Naive thymus-derived CD8-positive, alpha-beta T cell (primary cell): ENCODE results near the gene BUB1. TPM values are rescaled to one million over a fixed set of nuclear protein-coding genes. Genes with fewer than 3 reads are reported as not detected.
A peak's percentile ranks its signal among the peaks of the same experiment; 100 is the strongest.
"Not testable (repeated sequence)": the region's sequence is repeated elsewhere in the genome, so short reads cannot be mapped to it uniquely, and the experiment has no call there.

Experiments used
- ATAC-seq, 2 donors: fragments of 150-1000 bp; cut with Tn5 transposase in 1 of 2; sonication (Bioruptor Pico), chemical (Tn5 transposase) in 1 of 2; 1 replicate in 1 of 2; 2 replicates in 1 of 2; pipeline ENCODE4 v1.10.0; 2021; ENCODE audit warnings: mild to moderate bottlenecking in 2 of 2, moderate library complexity in 2 of 2
- POLR2A ChIA-PET: fragments of 350-600 bp; sonication (Branson Sonifier 250); formaldehyde crosslinking; loops from one replicate; lab custom pipeline; 2021; ENCODE audit warnings: antibody characterized with exemption; lab: Charles Lee
- DNase-seq, 10 donors: peaks; one replicate each; pipeline versions ENCODE4 v3.0.0 to v3.0.0-alpha.2; 2020 to 2022
- H3K27ac Mint-ChIP-seq, 10 donors: one replicate each; pipeline ENCODE4 v1.8.0; 2020 to 2022; ENCODE audit warnings: mild to moderate bottlenecking in 10 of 10, mixed read lengths in 10 of 10, moderate library complexity in 4 of 10, inconsistent platforms in 1 of 10
- H3K27me3 Mint-ChIP-seq, 5 donors: one replicate each; pipeline ENCODE4 v1.8.0; 2021 to 2022; ENCODE audit warnings: mixed read lengths in 5 of 5
- H3K36me3 Mint-ChIP-seq, 3 donors: one replicate each; pipeline ENCODE4 v1.8.0; 2020 to 2022; ENCODE audit warnings: mixed read lengths in 3 of 3, mild to moderate bottlenecking in 2 of 3, inconsistent platforms in 1 of 3
- H3K4me1 Mint-ChIP-seq, 4 donors: one replicate each; pipeline ENCODE4 v1.8.0; 2021 to 2022; ENCODE audit warnings: mixed read lengths in 4 of 4
- H3K4me3 Mint-ChIP-seq, 10 donors: one replicate each; pipeline ENCODE4 v1.8.0; 2020 to 2022; ENCODE audit warnings: mild to moderate bottlenecking in 10 of 10, mixed read lengths in 10 of 10, moderate library complexity in 6 of 10, inconsistent platforms in 1 of 10
- H3K9me3 Mint-ChIP-seq, 9 donors: one replicate each; pipeline ENCODE4 v1.8.0; 2020 to 2022; ENCODE audit warnings: mixed read lengths in 9 of 9, mild to moderate bottlenecking in 3 of 9, inconsistent platforms in 1 of 9, moderate library complexity in 1 of 9
- polyA plus RNA-seq, 3 donors: library from polyadenylated mRNA; unstranded; fragments of 300-500 nt; fragmentation: Illumina TruSeq; gene quantifications; one replicate each; pipeline ENCODE4 v1.2.3, GENCODE V29; 2021
- total RNA-seq, 8 experiments: library from RNA in 2 of 8; stranded (reverse) in 2 of 8; gene quantifications; one replicate each; pipeline ENCODE4 v1.2.3 and lab custom pipeline; 2021 to 2026

BUB1 gene
- total and polyA plus RNA-seq, 5 experiments from 2014 or later, result 0.56 to 4.0 (median 1.3) TPM

GRCh38 chr2:110642360-110642759 is 35.5 kb downstream of the BUB1 start:
- H3K9me3 Mint-ChIP-seq, result no peaks in the 10 kb centered on the region
- no peak for ATAC-seq
- H3K4me3 Mint-ChIP-seq, result no peak overlapping the region

GRCh38 chr2:110639972-110640371 is 37.9 kb downstream of the BUB1 start:
- POLR2A ChIA-PET, result no interaction called here
- H3K4me3 Mint-ChIP-seq, result no peak overlapping the region
- H3K27me3 Mint-ChIP-seq, result no peaks in the 10 kb centered on the region
- no peak overlapping the region for H3K27ac Mint-ChIP-seq
- H3K4me1 Mint-ChIP-seq, result no peaks in the 10 kb centered on the region
- H3K36me3 Mint-ChIP-seq, result peaks cover 0 to 10% (median 2%) of the 10 kb centered on the region in 3 donors
- no peaks in the 10 kb centered on the region for H3K9me3 Mint-ChIP-seq
- ATAC-seq, result no peak
- DNase-seq, result no peak

More at GRCh38 chr2:110642360-110642759, 35.5 kb downstream of the BUB1 start:
- peaks cover 0 to 8% (median 2%) of the 10 kb centered on the region in 3 donors for H3K36me3 Mint-ChIP-seq
- H3K4me1 Mint-ChIP-seq, result no peaks in the 10 kb centered on the region
- H3K27me3 Mint-ChIP-seq, result no peaks in the 10 kb centered on the region
- DNase-seq, result no peak
- no peak overlapping the region for H3K27ac Mint-ChIP-seq
- POLR2A ChIA-PET, result no interaction called here

GRCh38 chr2:110638952-110639695 is 38.7 kb downstream of the BUB1 start:
- Mint-ChIP-seq H3K27me3 (no peaks in the 10 kb centered on the region), H3K9me3 (no peaks in the 10 kb centered on the region), H3K36me3 (peaks cover 0 to 15% (median 2%) of the 10 kb centered on the region in 3 donors), H3K27ac (peak overlapping the region in 1 of 10 donors; percentile 50), H3K4me3 (no peak overlapping the region), H3K4me1 (no peaks in the 10 kb centered on the region)
- POLR2A ChIA-PET, result no interaction called here
- ATAC-seq (no peak), DNase-seq (no peak)

- Mint-ChIP-seq H3K4me1 (no peaks in the 10 kb centered on the region), H3K27ac (no peak overlapping the region), H3K36me3 (peaks cover 0 to 15% (median 2%) of the 10 kb centered on the region in 3 donors), H3K27me3 (no peaks in the 10 kb centered on the region), H3K9me3 (no peaks in the 10 kb centered on the region), H3K4me3 (no peak overlapping the region)
- POLR2A ChIA-PET, result no interaction called here
- no peak for DNase-seq
- no peak for ATAC-seq
These were observed 39.9 kb downstream of the BUB1 start for GRCh38 chr2:110638004-110638403.

GRCh38 chr2:110637093-110637492 is 40.8 kb downstream of the BUB1 start:
- no peak overlapping the region for H3K4me3 Mint-ChIP-seq
- POLR2A ChIA-PET, result no interaction called here
- H3K27me3 Mint-ChIP-seq, result no peaks in the 10 kb centered on the region
- H3K27ac Mint-ChIP-seq, result no peak overlapping the region
- no peaks in the 10 kb centered on the region for H3K9me3 Mint-ChIP-seq
- H3K4me1 Mint-ChIP-seq, result no peaks in the 10 kb centered on the region
- ATAC-seq (no peak), DNase-seq (no peak)
- H3K36me3 Mint-ChIP-seq, result peaks cover 0 to 15% (median 2%) of the 10 kb centered on the region in 3 donors

GRCh38 chr2:110635949-110636628 is 41.8 kb downstream of the BUB1 start:
- H3K36me3 Mint-ChIP-seq, result peaks cover 0 to 15% (median 2%) of the 10 kb centered on the region in 3 donors
- H3K27ac Mint-ChIP-seq, DNase-seq, H3K4me3 Mint-ChIP-seq, ATAC-seq, POLR2A ChIA-PET, H3K27me3 Mint-ChIP-seq, H3K9me3 Mint-ChIP-seq, H3K4me1 Mint-ChIP-seq: not testable (repeated sequence)

- H3K27me3 Mint-ChIP-seq, H3K9me3 Mint-ChIP-seq, POLR2A ChIA-PET, ATAC-seq, H3K27ac Mint-ChIP-seq, DNase-seq, H3K36me3 Mint-ChIP-seq, H3K4me1 Mint-ChIP-seq, H3K4me3 Mint-ChIP-seq: not testable (repeated sequence)
These were observed 50.5 kb downstream of the BUB1 start for GRCh38 chr2:110627348-110627747.

GRCh38 chr2:110619326-110619939 is 58.4 kb downstream of the BUB1 start:
- not testable (repeated sequence) for ATAC-seq

GRCh38 chr2:110613927-110614326 is 63.9 kb downstream of the BUB1 start:
- H3K36me3 Mint-ChIP-seq, H3K4me1 Mint-ChIP-seq, H3K27ac Mint-ChIP-seq, H3K9me3 Mint-ChIP-seq, ATAC-seq, POLR2A ChIA-PET, H3K4me3 Mint-ChIP-seq, DNase-seq, H3K27me3 Mint-ChIP-seq: not testable (repeated sequence)

More at GRCh38 chr2:110619326-110619939, 58.4 kb downstream of the BUB1 start:
- H3K36me3 Mint-ChIP-seq, H3K4me1 Mint-ChIP-seq, H3K9me3 Mint-ChIP-seq, POLR2A ChIA-PET, H3K27ac Mint-ChIP-seq, H3K4me3 Mint-ChIP-seq, H3K27me3 Mint-ChIP-seq, DNase-seq: not testable (repeated sequence)

GRCh38 chr2:110610613-110611250 is 67.1 kb downstream of the BUB1 start:
- POLR2A ChIA-PET, H3K4me1 Mint-ChIP-seq, H3K9me3 Mint-ChIP-seq, H3K27ac Mint-ChIP-seq, H3K36me3 Mint-ChIP-seq, H3K27me3 Mint-ChIP-seq: not testable (repeated sequence)
- ATAC-seq (peak; percentile 56 to 71), DNase-seq (peak in 3 of 10 donors; percentile 4 to 14 (median 10))
- peak overlapping the region in 4 of 10 donors; percentile 7 to 29 (median 24) for H3K4me3 Mint-ChIP-seq

- H3K36me3 Mint-ChIP-seq, DNase-seq, H3K27ac Mint-ChIP-seq, H3K27me3 Mint-ChIP-seq, H3K9me3 Mint-ChIP-seq, H3K4me1 Mint-ChIP-seq, POLR2A ChIA-PET: not testable (repeated sequence)
- H3K4me3 Mint-ChIP-seq, result peak overlapping the region in 1 of 10 donors; percentile 15
- ATAC-seq, result peak; percentile 63 to 75
These were observed 67.8 kb downstream of the BUB1 start for GRCh38 chr2:110609843-110610612.

- POLR2A ChIA-PET, H3K4me1 Mint-ChIP-seq, H3K36me3 Mint-ChIP-seq, H3K27ac Mint-ChIP-seq, H3K9me3 Mint-ChIP-seq, DNase-seq, ATAC-seq, H3K27me3 Mint-ChIP-seq, H3K4me3 Mint-ChIP-seq: not testable (repeated sequence)
These were observed 68.9 kb downstream of the BUB1 start for GRCh38 chr2:110608788-110609502.
